K562 treated with DMSO at 1 percent for 12 hours (cell line): ENCODE measurements around the gene CD1B. TPM values are rescaled to one million over a fixed set of nuclear protein-coding genes. Genes with fewer than 3 reads are reported as not detected.

ENCODE experiments used
- total RNA-seq: library from RNA; unstranded; fragments of 300-600 nt; gene quantifications from 2 replicates; pipeline ENCODE4 v1.2.3, GENCODE V29; 2022; ENCODE audit not compliant: insufficient read depth

CD1B gene
- not detected in 2 replicates for total RNA-seq

GRCh38 chr1:158331481-158332150, at the start of gene CD1B:
CD1B (minus strand) TSS chr1:158331531; CDS start chr1:158331423, 108 bp downstream.

GRCh38 chr1:158353303-158354075, 22.2 kb upstream of the CD1B start, which contains the start of gene CD1E:
CD1E (plus strand) TSS chr1:158353894; CDS start chr1:158353989, 95 bp downstream.

DNA sequence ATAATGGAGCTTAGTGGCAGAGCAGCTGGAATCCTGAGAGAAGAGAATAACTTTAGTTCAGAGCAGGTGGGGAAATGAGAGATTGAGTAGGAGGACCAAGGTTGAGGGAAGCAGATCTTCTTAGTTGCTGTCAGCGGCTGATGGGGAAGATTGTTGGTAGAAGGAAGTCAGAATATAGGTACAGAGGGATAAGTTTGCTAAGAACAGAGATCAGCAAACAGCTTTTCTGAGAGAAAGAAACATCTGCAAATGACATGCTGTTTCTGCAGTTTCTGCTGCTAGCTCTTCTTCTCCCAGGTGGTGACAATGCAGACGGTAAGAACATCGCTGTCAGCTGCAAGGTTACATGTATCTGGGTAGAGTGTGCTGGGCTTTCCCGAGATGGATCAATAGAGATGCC, 41.5 kb downstream of the CD1B start, which contains the start of gene CD1C:
Gene CD1C, plus strand, starts transcription at position 113 of the 400 bp plus-strand sequence. Its CDS starts 142 bp downstream, at position 255.

Other genes with a start within 250 kb of the CD1B start
- gene CD1D, start 150.6 kb downstream of the CD1B start, total RNA-seq: 0.37 TPM in 1 of 2 replicates, not detected in the other
- not detected in 2 replicates for gene CD1A, start 77.1 kb downstream of the CD1B start, total RNA-seq
- not detected in 2 replicates for gene CD1C, start 41.6 kb downstream of the CD1B start, total RNA-seq
- not detected in 2 replicates for gene CD1E, start 22.4 kb upstream of the CD1B start, total RNA-seq
- not detected in 2 replicates for gene OR10T2, start 67.9 kb upstream of the CD1B start, total RNA-seq
- gene OR10K2, start 94.7 kb upstream of the CD1B start, total RNA-seq: not detected in 2 replicates
- gene OR10K1, start 130.3 kb upstream of the CD1B start, total RNA-seq: not detected in 2 replicates
- gene OR10R2, start 140.7 kb upstream of the CD1B start, total RNA-seq: not detected in 2 replicates
- not detected in 2 replicates for gene OR6Y1, start 222.9 kb upstream of the CD1B start, total RNA-seq
- not detected in 2 replicates for gene OR6P1, start 239.0 kb upstream of the CD1B start, total RNA-seq
- not detected in 2 replicates for gene OR10X1, start 248.4 kb upstream of the CD1B start, total RNA-seq